HG03196 (cell line): Measurements from ENCODE around the gene STAG1.
"Not testable (repeated sequence)": the region's sequence is repeated elsewhere in the genome, so short reads cannot be mapped to it uniquely, and the experiment has no call there.

Experiments used
- ATAC-seq: cut with Tn5 transposase; IDR thresholded peaks from one replicate; pipeline ENCODE4 v1.9.1; 2021; ENCODE audit not compliant: unreplicated experiment

Gene STAG1

DNA sequence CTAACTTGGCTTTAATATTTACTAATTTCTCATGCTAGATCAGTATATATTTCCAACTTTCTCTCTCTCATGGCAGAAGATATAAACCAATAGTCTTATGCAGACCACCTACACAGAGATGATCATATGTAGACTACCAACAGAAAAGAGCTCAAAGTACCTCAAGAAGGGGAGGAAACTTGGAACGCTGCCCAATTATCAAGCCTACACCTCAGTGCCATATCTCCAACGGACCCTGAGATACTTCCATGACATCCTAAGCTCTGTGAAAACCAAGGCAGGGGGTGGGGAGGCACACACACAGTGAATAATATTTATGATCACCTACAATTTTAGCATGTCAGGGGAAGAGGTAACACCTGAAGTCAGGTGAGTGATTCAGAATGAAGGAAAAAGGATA is 100.6 kb downstream of the STAG1 start:
- ATAC-seq: no peak

DNA sequence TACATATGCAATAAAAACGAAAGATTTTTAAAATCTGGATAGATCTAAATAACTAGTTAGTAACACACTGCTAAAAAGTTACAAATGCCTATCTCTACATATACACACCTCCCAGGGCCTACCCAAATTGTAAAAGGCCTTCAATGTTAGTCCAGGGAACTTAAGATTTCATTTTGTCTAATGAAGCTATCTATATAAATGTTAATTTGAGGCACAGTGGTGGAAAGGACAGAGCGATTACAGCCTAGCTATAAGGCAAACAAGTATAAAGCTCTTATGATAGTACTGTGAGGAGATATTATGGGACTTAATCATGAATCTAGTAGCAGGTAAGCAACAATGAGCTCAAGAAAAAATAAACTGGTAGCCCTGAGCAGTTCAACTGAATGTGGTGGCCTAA is 101.7 kb downstream of the STAG1 start:
- ATAC-seq: no peak

- ATAC-seq: peak; percentile 79
Measured at GRCh38 chr3:136645915-136646314, 106.3 kb downstream of the STAG1 start.

GRCh38 chr3:136644212-136644611 is 108.0 kb downstream of the STAG1 start:
- no peak for ATAC-seq

GRCh38 chr3:136643380-136643779 is 108.8 kb downstream of the STAG1 start:
- ATAC-seq: not testable (repeated sequence)

DNA sequence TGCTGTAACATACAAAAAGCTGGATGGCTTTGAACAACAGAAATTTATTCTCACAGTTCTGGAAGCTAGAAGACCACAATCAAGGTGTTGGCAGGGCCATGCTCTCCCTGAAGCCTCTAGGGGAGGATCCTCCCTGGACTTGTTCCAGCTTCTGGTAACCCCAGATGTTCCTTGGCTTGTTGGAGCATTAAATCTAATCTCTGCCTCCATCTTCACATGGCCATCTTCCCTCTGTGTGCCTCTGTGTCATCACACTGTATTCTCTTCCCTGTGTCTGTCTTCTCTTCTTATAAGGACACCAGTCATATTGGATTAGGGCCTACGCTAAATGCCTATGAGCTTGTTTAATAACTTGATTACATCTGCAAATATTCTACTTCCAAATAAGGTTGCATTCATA is 109.5 kb downstream of the STAG1 start:
- ATAC-seq: no peak

DNA sequence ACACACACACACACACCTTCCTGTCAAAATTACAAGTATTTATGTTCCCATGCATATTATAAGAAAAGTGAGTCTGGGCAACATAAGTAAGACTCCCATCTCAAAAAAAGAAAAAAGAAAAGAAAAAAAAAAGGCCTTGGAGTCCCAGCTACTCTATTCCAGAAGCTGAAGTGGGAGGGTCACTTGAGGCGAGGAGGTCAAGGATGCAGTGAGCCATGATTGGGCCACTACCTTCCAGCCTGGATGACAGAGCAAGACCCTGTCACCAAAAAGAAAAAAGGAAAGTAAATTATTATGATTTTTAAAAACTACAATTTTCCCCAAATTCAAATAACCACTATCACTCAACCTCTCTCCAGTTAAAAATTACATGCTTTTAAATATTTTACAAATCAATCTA is 113.1 kb downstream of the STAG1 start:
- no peak for ATAC-seq

DNA sequence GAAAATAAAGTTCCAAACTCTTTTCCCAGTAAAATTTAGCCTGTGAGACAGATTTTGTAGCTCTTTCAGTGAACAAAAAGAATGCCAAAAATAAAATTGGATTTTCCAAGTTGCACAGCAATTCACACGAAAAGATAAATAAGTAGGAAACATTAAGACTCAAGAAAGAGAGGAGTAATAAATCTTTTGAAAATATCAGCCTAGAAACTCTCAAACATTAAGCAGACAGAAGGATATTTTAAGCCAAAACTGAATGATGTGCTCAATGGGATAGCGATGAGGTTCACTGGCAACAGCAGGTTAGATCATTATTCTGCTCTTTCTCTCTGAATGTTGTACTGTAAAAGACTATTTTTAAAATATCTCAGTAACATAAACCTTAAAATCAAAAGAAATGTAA is 115.0 kb downstream of the STAG1 start:
- ATAC-seq: no peak

- no peak for ATAC-seq
Measured at GRCh38 chr3:136634821-136635220, 117.4 kb downstream of the STAG1 start.

DNA sequence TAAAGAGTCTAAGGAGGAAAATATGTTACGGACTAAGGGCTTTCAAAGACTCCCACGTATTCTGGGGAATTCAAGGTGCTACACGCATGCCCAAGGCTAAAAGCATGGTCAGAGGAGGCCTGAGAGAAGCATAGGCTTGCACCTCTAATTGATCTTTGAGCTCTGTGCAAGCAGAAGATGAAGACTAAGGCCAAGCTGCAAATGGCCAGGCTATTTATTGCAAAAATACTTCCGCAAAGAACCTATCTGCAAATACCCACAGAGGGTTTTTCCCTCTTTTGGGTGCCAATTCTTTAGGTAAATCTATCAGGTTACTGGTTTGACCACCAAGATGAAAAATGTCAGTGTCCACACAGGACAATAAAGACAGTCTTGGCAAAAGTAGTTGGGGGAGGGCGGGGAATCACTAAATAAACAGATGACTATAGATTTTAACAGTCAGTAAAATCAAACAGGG is 119.5 kb downstream of the STAG1 start:
- no peak for ATAC-seq

DNA sequence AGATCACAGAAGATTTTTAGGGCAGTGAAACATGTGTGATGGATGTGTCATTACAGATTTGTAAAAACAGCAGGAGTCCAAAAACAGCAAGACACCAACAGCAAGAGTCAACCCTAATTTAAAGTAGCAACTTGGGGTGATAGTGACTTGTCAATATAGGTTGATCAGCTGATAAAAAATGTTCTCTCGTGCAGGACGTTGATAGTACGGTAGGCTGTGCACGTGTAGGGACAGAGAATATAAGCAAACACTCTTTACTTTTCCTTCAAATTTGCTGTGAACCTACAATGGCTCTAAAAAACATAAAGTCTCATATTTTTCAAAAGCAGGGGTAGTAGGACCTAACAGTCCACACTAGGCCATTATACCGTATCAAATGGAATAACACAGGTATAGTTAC is 120.8 kb downstream of the STAG1 start:
- ATAC-seq: no peak

DNA sequence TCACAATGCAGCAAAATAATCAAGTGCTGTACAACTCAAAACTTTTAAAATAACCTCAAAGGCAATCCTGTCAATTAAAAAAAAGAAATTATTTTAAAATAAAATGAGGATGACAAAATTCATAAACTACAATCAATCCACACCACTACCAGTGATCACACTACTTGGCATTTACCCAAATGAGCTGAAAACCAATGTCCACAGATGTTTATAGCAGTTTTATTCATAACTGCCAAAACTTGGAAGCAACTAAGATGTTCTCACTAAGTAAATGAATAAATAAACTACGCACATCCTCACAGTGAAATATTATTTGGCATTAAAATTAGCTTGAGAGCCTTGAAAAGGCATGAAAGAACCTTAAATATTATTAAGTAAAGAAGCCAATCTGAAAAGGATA is 121.3 kb downstream of the STAG1 start:
- no peak for ATAC-seq

DNA sequence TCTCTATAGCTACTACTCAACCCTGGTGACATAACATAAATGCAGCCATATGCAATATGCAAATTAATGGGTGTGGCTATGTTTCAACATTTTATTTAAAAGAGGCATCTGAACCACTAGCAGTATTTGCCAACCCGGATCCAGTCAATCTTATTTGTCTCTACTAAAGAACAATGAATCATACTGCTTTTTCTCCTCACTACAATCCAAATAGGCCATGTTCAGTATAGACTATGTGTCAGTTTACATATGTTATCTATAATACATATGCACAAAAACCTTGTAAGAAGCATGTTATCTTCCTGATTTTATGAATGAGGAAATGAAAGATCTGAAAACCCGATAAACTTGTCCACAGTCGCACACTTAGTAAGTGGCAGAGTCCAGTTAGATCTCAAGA is 125.7 kb downstream of the STAG1 start:
- no peak for ATAC-seq

DNA sequence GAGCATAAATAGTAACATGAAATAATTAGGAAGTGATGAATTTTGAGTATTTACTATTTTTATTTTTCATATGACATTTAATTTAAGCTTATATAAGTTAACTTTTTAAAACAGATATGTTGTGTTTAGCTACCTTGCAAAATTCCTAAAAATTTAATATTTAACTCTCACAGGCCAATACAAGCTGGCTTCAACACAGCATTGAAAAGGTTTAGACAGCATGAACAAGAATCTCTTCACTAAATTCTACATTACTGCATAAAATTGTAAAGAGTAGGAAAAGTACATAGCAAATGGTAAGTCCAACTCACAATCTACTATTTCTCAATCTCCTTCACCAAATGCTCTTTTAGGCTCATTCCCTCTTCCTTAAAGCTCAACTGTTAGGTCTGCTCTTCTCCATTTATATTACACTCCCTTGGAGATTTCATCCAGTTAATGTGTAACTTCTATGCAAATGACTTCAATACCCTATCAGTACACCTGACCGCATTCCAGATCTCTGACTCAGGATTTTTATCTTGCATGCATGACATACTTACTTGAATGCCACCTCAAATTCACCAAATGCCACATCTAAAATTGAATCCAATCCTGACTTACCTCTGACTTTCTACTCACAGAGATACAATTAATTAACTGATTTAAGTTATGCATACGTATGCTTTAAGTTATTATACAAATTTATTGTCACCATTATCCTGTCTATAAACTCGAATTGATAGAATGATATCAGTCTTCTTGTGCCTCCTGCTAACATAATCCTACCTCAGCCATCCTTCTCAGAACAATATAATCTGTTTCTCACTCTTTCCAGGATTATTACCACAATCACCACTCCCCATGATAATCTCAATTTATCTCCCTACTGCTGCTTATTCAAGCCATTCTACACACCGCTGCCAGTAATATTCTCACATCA is 127.0 kb downstream of the STAG1 start:
- no peak for ATAC-seq

DNA sequence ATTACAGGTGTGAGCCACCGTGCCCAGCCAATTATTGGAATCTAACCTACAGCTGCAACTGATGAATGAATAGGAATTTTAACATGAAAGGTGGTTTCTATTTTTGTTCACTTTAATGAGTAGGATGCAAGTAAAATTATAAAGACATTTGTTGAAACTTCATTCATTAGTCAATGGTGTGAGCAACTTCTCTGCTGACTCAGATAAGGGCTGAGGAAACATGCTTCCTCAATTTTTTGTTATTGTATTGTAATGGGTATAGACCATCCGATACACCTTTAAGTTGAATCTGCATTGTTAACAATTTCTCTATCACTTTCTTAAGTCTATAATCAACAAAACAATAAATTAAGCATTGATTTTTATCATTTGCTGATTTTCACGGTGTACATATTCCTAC is 127.8 kb downstream of the STAG1 start:
- ATAC-seq: no peak

- ATAC-seq: no peak
Measured at GRCh38 chr3:136621628-136622027, 130.6 kb downstream of the STAG1 start.

DNA sequence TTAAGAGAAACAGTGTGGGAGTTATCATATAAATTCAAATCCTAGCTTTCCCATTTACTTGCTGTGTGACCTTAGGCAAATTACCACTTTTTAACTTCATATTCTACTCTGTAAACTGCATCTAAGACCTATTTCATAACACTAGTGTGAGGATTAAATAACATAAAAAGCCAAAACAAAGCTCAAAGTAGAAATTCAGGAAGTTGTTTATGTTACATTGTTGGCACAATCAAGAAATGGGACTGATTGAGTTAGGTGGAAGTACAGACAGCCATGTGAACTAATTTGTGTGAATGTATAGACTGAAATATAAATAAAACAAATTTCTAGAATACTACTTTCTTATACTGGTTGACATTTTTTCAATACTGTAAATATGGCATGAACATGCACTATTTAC is 131.7 kb downstream of the STAG1 start:
- no peak for ATAC-seq

GRCh38 chr3:136617969-136618525 is 134.1 kb downstream of the STAG1 start:
- not testable (repeated sequence) for ATAC-seq

- no peak for ATAC-seq
Measured at GRCh38 chr3:136617198-136617597, 135.0 kb downstream of the STAG1 start.

DNA sequence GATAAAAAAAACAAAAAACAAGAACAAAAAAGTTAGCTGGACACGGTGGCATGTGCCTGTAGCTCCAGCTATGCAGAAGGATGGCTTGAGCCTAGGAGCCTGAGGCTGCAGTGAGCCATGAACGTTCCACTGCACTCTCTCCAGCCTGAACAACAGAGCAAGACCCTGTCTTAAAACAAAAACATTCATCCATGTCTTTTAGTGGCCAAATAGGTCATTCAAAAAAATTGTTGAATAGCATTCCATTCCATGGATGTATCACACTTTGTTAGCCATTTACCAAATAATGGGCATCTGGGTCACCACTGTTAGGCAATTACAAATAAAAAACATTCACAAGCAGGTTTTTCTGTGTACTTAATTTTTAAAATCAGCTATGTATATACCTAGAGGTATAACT is 139.7 kb downstream of the STAG1 start:
- ATAC-seq: no peak

DNA sequence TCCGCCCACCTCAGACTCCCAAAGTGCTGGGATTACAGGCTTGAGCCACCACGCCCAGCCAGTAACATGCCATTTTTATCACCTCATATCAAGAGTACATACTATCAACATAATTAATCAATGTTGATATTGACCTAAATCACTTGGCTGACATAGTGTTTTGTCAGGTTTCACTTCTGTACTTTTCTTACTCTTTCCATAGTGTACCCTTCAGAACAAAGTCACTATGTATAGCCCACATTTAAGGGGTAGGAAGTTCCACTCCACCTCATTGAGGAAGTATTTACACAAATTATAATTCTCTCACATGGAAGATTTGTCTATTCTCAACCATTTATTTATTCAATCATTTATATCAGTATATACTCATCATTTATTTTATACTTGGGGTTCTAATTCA is 145.2 kb downstream of the STAG1 start:
- ATAC-seq: no peak

- not testable (repeated sequence) for ATAC-seq
Measured at GRCh38 chr3:136606216-136606615, 146.0 kb downstream of the STAG1 start.

DNA sequence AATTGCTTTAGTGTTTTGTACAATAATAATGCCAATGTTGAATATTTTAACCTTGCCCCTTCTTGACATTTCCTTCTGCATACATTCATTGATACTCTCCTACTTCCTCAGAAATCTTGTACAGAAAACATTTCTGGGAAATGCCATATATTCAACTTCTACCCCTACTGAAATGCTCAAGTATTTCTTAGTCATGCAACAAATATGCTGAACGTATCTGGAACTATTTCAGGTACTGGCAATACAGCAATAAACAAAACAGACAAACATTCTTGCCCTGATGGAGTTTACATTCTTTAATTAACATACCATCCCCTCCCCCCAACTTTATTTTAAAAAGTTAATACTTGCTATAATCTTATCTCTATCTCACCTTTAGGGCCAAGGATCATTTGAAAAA is 147.2 kb downstream of the STAG1 start:
- no peak for ATAC-seq
